ENCODE results near the gene MYL5. TPM values are rescaled to one million over a fixed set of nuclear protein-coding genes. Genes with fewer than 3 reads are reported as not detected.
A peak's percentile ranks its signal among the peaks of the same experiment; 100 is the strongest.
"Not testable (repeated sequence)": the region's sequence is repeated elsewhere in the genome, so short reads cannot be mapped to it uniquely, and the experiment has no call there.

MYL5 gene
- total and polyA plus RNA-seq, 8 donors: 4.0 to 29.3 (median 5.7) TPM

- no peak overlapping the region for H3K4me3 ChIP-seq
- H3K27me3 ChIP-seq: no peaks in the 10 kb centered on the region
- H3K27ac ChIP-seq: no peak overlapping the region
- no peaks in the 10 kb centered on the region for H3K36me3 ChIP-seq
- no peak for DNase-seq
- intact Hi-C loops (cut with DNase I): no loop called here
- no peak for FAIRE-seq
- no peak for TF ChIP-seq CTCF (IDR thresholded peaks at IDR 0.05)
- H3K4me1 ChIP-seq: no peaks in the 10 kb centered on the region
- 55 to 70% methylated on average over 32 of the region's 32 CpGs for WGBS, 2 donors
- no peak for ATAC-seq
- no peaks in the 10 kb centered on the region for H3K9me3 ChIP-seq
Measured at GRCh38 chr4:637536-638280, 36.6 kb upstream of the MYL5 start.

GRCh38 chr4:642366-642765, 32.0 kb upstream of the MYL5 start:
- ATAC-seq; H3K9me3 ChIP-seq; H3K4me1 ChIP-seq; H3K27me3 ChIP-seq; H3K36me3 ChIP-seq; DNase-seq; FAIRE-seq; H3K27ac ChIP-seq; H3K4me3 ChIP-seq; intact Hi-C loops (cut with DNase I): not testable (repeated sequence)
- 72 to 82% methylated on average over 6 of the region's 6 CpGs for WGBS, 2 donors

- Histone ChIP-seq H3K4me3 (no peak overlapping the region), H3K9me3 (no peaks in the 10 kb centered on the region), H3K27ac (no peak overlapping the region), H3K4me1 (no peaks in the 10 kb centered on the region), H3K27me3 (no peaks in the 10 kb centered on the region), H3K36me3 (no peaks in the 10 kb centered on the region)
- WGBS, 2 donors: 59 to 60% methylated on average over 32 of the region's 32 CpGs
- ATAC-seq (no peak), DNase-seq (peak in 1 of 6 donors; percentile 6), FAIRE-seq (no peak)
- no peak for TF ChIP-seq CTCF (IDR thresholded peaks at IDR 0.05)
- intact Hi-C loops (cut with DNase I): no loop called here
Measured at GRCh38 chr4:646460-646859, 27.9 kb upstream of the MYL5 start.

- H3K9me3 ChIP-seq: no peaks in the 10 kb centered on the region
- no peak overlapping the region for H3K27ac ChIP-seq
- no peak for ATAC-seq
- intact Hi-C loops (cut with DNase I): no loop called here
- peak in 1 of 6 donors; percentile 5 for DNase-seq
- H3K4me3 ChIP-seq: no peak overlapping the region
- TF ChIP-seq CTCF (IDR thresholded peaks at IDR 0.05): no peak
- WGBS, 2 donors: 52 to 64% methylated on average over 13 of the region's 13 CpGs
- no peaks in the 10 kb centered on the region for H3K4me1 ChIP-seq
- H3K36me3 ChIP-seq: no peaks in the 10 kb centered on the region
- H3K27me3 ChIP-seq: no peaks in the 10 kb centered on the region
- FAIRE-seq: no peak
Measured at GRCh38 chr4:647481-647880, 26.9 kb upstream of the MYL5 start.

- H3K9me3 ChIP-seq: no peaks in the 10 kb centered on the region
- no peaks in the 10 kb centered on the region for H3K36me3 ChIP-seq
- TF ChIP-seq CTCF (IDR thresholded peaks at IDR 0.05): no peak
- FAIRE-seq: no peak
- no peak for ATAC-seq
- DNase-seq: peak in 1 of 6 donors; percentile 17
- no peaks in the 10 kb centered on the region for H3K27me3 ChIP-seq
- no peak overlapping the region for H3K4me3 ChIP-seq
- WGBS, 2 donors: 74 to 81% methylated on average over 28 of the region's 28 CpGs
- intact Hi-C loops (cut with DNase I): no loop called here
- H3K4me1 ChIP-seq: no peaks in the 10 kb centered on the region
- no peak overlapping the region for H3K27ac ChIP-seq
Measured at GRCh38 chr4:648579-649292, 25.6 kb upstream of the MYL5 start.
